Natural killer cell treated with Interleukin-12 subunit alpha and Interleukin-12 subunit beta and Interleukin-15 and Interleukin-18, amount 100 ng/mL, for 72 hours (primary cell): ENCODE measurements around the gene CNOT10. TPM values are rescaled to one million over a fixed set of nuclear protein-coding genes. Genes with fewer than 3 reads are reported as not detected.
"Not testable (repeated sequence)": the region's sequence is repeated elsewhere in the genome, so short reads cannot be mapped to it uniquely, and the experiment has no call there.

Source experiments
- ATAC-seq, 2 donors: fragments of 150-1000 bp; cut with Tn5 transposase in 1 of 2; sonication (Bioruptor Pico), chemical (Tn5 transposase) in 1 of 2; 2 replicates each; pipeline ENCODE4 v1.10.0; 2021
- DNase-seq: peaks from one replicate; pipeline ENCODE4 v3.0.0; 2022; ENCODE audit warnings: low spot score
- H3K27ac Mint-ChIP-seq, 2 donors: 1 replicate in 1 of 2; 2 replicates in 1 of 2; pipeline ENCODE4 v1.8.0; 2022; ENCODE audit warnings: mixed read lengths in 2 of 2, mild to moderate bottlenecking in 1 of 2, moderate library complexity in 1 of 2
- H3K27me3 Mint-ChIP-seq, 2 donors: 1 replicate in 1 of 2; 2 replicates in 1 of 2; pipeline ENCODE4 v1.8.0; 2022; ENCODE audit warnings: mixed read lengths in 2 of 2
- H3K36me3 Mint-ChIP-seq: one replicate; pipeline ENCODE4 v1.8.0; 2022; ENCODE audit warnings: mixed read lengths
- H3K4me1 Mint-ChIP-seq, 2 donors: 1 replicate in 1 of 2; 2 replicates in 1 of 2; pipeline ENCODE4 v1.8.0; 2022; ENCODE audit warnings: low read depth in 2 of 2, mixed read lengths in 2 of 2, mild to moderate bottlenecking in 1 of 2
- H3K4me3 Mint-ChIP-seq: one replicate; pipeline ENCODE4 v1.8.0; 2022; ENCODE audit warnings: mixed read lengths
- H3K9me3 Mint-ChIP-seq: 2 replicates; pipeline ENCODE4 v1.8.0; 2022; ENCODE audit warnings: mixed read lengths
- total RNA-seq, 2 donors: library from RNA; stranded (reverse); gene quantifications; one replicate each; pipeline ENCODE4 v1.2.3, GENCODE V29; 2022

Gene CNOT10
- total RNA-seq, 2 donors from 2014 or later, result 46.5 to 53.9 TPM

- DNase-seq, result no peak
- Mint-ChIP-seq H3K4me3 (no peak overlapping the region), H3K27ac (no peak overlapping the region), H3K27me3 (no peaks in the 10 kb centered on the region), H3K9me3 (no peaks in the 10 kb centered on the region), H3K4me1 (peaks cover 0 to 6% of the 10 kb centered on the region in 2 donors), H3K36me3 (peaks cover 5% of the 10 kb centered on the region)
- no peak for ATAC-seq
Measured at GRCh38 chr3:32751377-32751776, 66.4 kb downstream of the CNOT10 start.

DNA sequence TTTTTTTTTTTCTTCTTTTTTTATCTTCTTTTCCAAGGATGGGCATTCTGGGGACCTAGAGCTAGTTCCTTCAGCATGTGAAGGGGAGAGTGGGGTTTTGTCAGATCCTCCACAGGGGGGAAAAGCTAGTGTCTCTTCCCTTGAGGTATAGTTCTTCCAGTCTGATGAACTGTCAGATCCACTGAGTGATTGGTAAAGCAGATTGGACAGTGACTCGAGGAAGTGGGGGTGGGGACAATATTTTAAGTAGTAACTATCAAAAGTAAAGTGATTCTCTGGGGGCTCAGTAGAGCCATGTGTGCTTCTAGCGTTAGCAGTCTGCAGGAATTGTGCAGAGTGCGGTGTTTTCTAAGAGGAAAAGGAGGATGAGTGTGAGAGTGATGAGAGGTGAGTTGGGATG is 70.8 kb downstream of the CNOT10 start:
- Mint-ChIP-seq H3K27me3 (no peaks in the 10 kb centered on the region), H3K4me1 (peaks cover 6 to 11% of the 10 kb centered on the region in 2 donors), H3K27ac (peak overlapping the region in 1 of 2 donors; percentile 30)

GRCh38 chr3:32757618-32758374 is 72.8 kb downstream of the CNOT10 start:
- DNase-seq, result no peak
- peak in 1 of 2 donors; percentile 59 for ATAC-seq
- Mint-ChIP-seq H3K4me3 (no peak overlapping the region), H3K4me1 (peaks cover 6 to 11% of the 10 kb centered on the region in 2 donors), H3K36me3 (peaks cover 5% of the 10 kb centered on the region), H3K27ac (peak overlapping the region in 1 of 2 donors; percentile 57), H3K27me3 (no peaks in the 10 kb centered on the region), H3K9me3 (no peaks in the 10 kb centered on the region)

More for the DNA sequence above, 70.8 kb downstream of the CNOT10 start:
- DNase-seq (no peak), ATAC-seq (no peak)
- Mint-ChIP-seq H3K9me3 (no peaks in the 10 kb centered on the region), H3K4me3 (no peak overlapping the region), H3K36me3 (peaks cover 5% of the 10 kb centered on the region)

DNA sequence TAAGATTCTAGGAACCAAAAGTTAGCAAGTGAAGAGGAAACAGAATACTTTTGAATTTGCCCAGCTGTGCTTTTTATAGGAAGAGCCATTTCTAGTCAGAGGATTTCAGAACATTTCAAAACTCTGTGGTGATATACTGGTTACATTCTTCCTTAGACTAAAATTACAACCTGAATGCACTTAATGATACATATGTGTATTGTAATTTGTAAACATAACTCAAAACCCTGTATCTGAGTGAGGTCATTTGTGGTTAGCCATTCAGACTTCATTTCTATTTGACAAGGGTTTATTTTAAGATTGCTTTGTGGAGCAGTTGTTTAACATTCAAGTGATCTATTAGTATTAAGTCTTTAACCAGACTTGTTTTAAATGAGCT is 73.4 kb downstream of the CNOT10 start:
- no peak overlapping the region for H3K4me3 Mint-ChIP-seq
- peak overlapping the region in 1 of 2 donors; percentile 57 for H3K27ac Mint-ChIP-seq
- no peaks in the 10 kb centered on the region for H3K9me3 Mint-ChIP-seq
- H3K27me3 Mint-ChIP-seq, result no peaks in the 10 kb centered on the region
- no peak for DNase-seq
- peaks cover 6 to 11% of the 10 kb centered on the region in 2 donors for H3K4me1 Mint-ChIP-seq
- peaks cover 1% of the 10 kb centered on the region for H3K36me3 Mint-ChIP-seq
- ATAC-seq, result peak in 1 of 2 donors; percentile 63

GRCh38 chr3:32759342-32759741 is 74.4 kb downstream of the CNOT10 start:
- Mint-ChIP-seq H3K9me3 (no peaks in the 10 kb centered on the region), H3K4me3 (no peak overlapping the region), H3K27me3 (no peaks in the 10 kb centered on the region), H3K36me3 (no peaks in the 10 kb centered on the region), H3K4me1 (peaks cover 6 to 11% of the 10 kb centered on the region in 2 donors), H3K27ac (no peak overlapping the region)
- peak in 1 of 2 donors; percentile 31 for ATAC-seq
- no peak for DNase-seq

DNA sequence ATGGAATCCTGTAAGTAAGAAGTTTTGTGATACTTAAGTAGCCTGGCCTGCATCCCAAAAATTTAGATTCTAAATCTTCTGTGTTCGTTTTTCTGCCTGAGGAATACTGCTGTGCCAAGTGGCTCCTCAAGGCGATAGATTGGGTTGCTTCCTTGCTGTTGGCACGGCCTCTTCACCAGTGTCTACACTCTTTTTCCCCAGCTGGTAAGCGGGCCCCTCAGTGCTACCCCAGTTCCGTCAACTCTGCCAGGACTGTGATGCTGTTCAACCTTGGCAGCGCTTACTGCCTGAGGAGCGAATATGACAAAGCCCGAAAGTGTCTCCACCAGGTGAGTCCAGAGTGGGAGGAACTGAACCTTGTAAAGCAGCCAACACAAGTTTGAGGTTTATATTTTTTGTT is 79.5 kb downstream of the CNOT10 start:
- DNase-seq (no peak), ATAC-seq (no peak)
- Mint-ChIP-seq H3K27me3 (no peaks in the 10 kb centered on the region), H3K36me3 (peaks cover 4% of the 10 kb centered on the region), H3K4me3 (no peak overlapping the region), H3K27ac (no peak overlapping the region), H3K4me1 (peaks cover 0 to 1% of the 10 kb centered on the region in 2 donors), H3K9me3 (no peaks in the 10 kb centered on the region)

DNA sequence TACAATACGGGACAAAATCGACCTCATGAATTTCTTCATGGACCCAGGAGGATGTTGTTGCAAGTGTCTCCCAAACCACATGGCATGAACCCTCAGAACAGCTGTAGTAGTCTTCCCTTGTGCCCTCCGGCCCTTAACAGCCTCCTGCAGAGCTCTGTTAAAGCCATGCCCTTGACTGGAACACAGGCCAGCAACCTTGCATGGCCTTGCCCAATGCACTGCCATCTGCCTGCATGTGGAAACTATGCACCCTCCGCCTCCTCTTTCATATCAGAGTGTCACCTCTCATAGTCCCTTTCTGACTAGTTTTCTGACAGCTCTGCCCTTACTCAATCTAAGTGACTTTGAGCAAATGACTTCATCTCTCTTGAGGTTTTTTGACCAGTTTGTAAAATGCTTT is 93.4 kb downstream of the CNOT10 start:
- Mint-ChIP-seq H3K4me1 (peaks cover 4 to 12% of the 10 kb centered on the region in 2 donors), H3K27ac (no peak overlapping the region), H3K4me3 (no peak overlapping the region), H3K9me3 (no peaks in the 10 kb centered on the region), H3K36me3 (peaks cover 5% of the 10 kb centered on the region), H3K27me3 (peaks cover 5% of the 10 kb centered on the region in 2 donors)
- ATAC-seq (no peak), DNase-seq (no peak)

DNA sequence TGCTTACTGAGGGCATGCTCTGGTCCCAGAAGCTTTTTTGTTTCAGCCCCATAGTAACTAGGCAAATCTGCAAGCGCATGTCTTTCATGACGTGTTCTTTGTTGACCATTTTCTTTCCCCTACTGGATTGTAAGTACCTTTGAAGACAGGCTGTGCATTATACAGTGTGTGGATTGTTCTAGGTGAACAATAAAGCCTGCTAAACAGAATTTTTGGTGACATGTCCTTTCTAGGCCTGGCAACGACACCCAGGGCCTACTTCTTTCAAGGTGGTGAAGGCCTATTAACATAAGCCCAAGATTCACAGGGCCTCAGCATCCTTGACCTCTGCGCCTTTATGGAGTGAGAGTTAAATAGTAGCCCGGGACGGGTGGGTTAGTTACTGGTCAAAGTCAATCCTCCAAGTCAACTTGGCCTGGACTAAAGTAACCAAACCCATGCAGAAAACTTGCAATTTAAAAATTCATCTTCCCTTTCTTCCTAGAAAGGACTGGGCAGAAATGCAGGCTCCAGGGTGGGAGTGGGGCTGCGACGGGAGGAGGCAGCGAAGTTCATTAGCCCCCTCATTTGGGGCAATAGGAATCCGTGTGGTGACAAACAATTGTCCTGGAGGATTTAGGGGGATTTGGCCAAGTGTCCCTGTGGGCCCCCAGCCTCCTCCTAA is 95.2 kb downstream of the CNOT10 start:
- Mint-ChIP-seq H3K9me3 (no peaks in the 10 kb centered on the region), H3K4me1 (peaks cover 4 to 12% of the 10 kb centered on the region in 2 donors), H3K4me3 (peak overlapping the region; percentile 94), H3K27ac (no peak overlapping the region), H3K27me3 (peaks cover 5% of the 10 kb centered on the region in 2 donors), H3K36me3 (peaks cover 5% of the 10 kb centered on the region)
- no peak for ATAC-seq
- no peak for DNase-seq

GRCh38 chr3:32780735-32781210 is 95.8 kb downstream of the CNOT10 start:
- ATAC-seq, result peak; percentile 11 to 49
- Mint-ChIP-seq H3K4me1 (peaks cover 4 to 12% of the 10 kb centered on the region in 2 donors), H3K4me3 (peak overlapping the region; percentile 94)

GRCh38 chr3:32781211-32781968 is 96.4 kb downstream of the CNOT10 start:
- Mint-ChIP-seq H3K27ac (peak overlapping the region in 1 of 2 donors; percentile 57), H3K27me3 (peaks cover 5% of the 10 kb centered on the region in 2 donors), H3K4me1 (peaks cover 4 to 12% of the 10 kb centered on the region in 2 donors), H3K9me3 (no peaks in the 10 kb centered on the region), H3K4me3 (peak overlapping the region; percentile 94), H3K36me3 (no peaks in the 10 kb centered on the region)
- ATAC-seq (peak; percentile 96 to 98), DNase-seq (peak; percentile 88)

More at GRCh38 chr3:32780735-32781210, 95.8 kb downstream of the CNOT10 start:
- peak overlapping the region in 1 of 2 donors; percentile 57 for H3K27ac Mint-ChIP-seq
- H3K27me3 Mint-ChIP-seq, result peaks cover 5% of the 10 kb centered on the region in 2 donors
- peaks cover 5% of the 10 kb centered on the region for H3K36me3 Mint-ChIP-seq
- peak; percentile 60 for DNase-seq
- H3K9me3 Mint-ChIP-seq, result no peaks in the 10 kb centered on the region

DNA sequence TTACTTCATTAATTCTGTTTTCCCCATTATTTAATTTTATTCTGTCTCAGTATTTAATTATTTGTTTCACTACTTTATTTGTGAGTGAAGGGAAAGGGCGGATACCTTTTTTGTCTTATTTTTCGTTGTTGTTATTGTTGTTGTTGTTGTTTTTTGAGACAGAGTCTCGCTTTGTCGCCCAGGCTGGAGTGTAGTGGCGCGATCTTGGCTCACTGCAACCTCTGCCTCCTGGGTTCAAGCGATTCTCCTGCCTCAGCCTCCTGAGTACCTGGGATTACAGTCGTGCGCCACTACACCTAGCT is 96.9 kb downstream of the CNOT10 start:
- not testable (repeated sequence) for H3K36me3 Mint-ChIP-seq, ATAC-seq, DNase-seq, H3K9me3 Mint-ChIP-seq, H3K27me3 Mint-ChIP-seq
- Mint-ChIP-seq H3K4me3 (peak overlapping the region; percentile 62), H3K4me1 (peaks cover 4 to 12% of the 10 kb centered on the region in 2 donors), H3K27ac (peak overlapping the region in 1 of 2 donors; percentile 19)

- peak overlapping the region in 1 of 2 donors; percentile 19 for H3K27ac Mint-ChIP-seq
- no peaks in the 10 kb centered on the region for H3K36me3 Mint-ChIP-seq
- ATAC-seq (no peak), DNase-seq (no peak)
- H3K4me3 Mint-ChIP-seq, result peak overlapping the region; percentile 62
- peaks cover 4 to 12% of the 10 kb centered on the region in 2 donors for H3K4me1 Mint-ChIP-seq
- no peaks in the 10 kb centered on the region for H3K9me3 Mint-ChIP-seq
- peaks cover 5% of the 10 kb centered on the region in 2 donors for H3K27me3 Mint-ChIP-seq
Measured at GRCh38 chr3:32782407-32782806, 97.4 kb downstream of the CNOT10 start.

- H3K27ac Mint-ChIP-seq, result no peak overlapping the region
- H3K27me3 Mint-ChIP-seq, result peaks cover 9 to 14% of the 10 kb centered on the region in 2 donors
- no peaks in the 10 kb centered on the region for H3K4me1 Mint-ChIP-seq
- DNase-seq, result no peak
- no peaks in the 10 kb centered on the region for H3K36me3 Mint-ChIP-seq
- ATAC-seq, result no peak
- no peaks in the 10 kb centered on the region for H3K9me3 Mint-ChIP-seq
- no peak overlapping the region for H3K4me3 Mint-ChIP-seq
Measured at GRCh38 chr3:32791833-32792232, 106.8 kb downstream of the CNOT10 start.
